Epithelial cell of esophagus (primary cell): ENCODE data around the gene S100A3.

Experiments
- DNase-seq: peaks from one replicate; pipeline ENCODE4 v3.0.0; 2010; ENCODE audit warnings: low read depth
- H3K4me3 ChIP-seq: 2 replicates; pipeline ENCODE4 v1.5.1; 2011; ENCODE audit warnings: mild to moderate bottlenecking, low read length, control low read depth
- TF ChIP-seq, protein P1 (sequence below): IDR thresholded peaks from 2 replicates; pipeline ENCODE4 v1.5.1; 2011; ENCODE audit warnings: low read depth, mild to moderate bottlenecking, low read length, control low read depth, inconsistent platforms; ENCODE audit not compliant: insufficient read depth; ENCODE audit errors: missing control alignments

Gene S100A3

DNA sequence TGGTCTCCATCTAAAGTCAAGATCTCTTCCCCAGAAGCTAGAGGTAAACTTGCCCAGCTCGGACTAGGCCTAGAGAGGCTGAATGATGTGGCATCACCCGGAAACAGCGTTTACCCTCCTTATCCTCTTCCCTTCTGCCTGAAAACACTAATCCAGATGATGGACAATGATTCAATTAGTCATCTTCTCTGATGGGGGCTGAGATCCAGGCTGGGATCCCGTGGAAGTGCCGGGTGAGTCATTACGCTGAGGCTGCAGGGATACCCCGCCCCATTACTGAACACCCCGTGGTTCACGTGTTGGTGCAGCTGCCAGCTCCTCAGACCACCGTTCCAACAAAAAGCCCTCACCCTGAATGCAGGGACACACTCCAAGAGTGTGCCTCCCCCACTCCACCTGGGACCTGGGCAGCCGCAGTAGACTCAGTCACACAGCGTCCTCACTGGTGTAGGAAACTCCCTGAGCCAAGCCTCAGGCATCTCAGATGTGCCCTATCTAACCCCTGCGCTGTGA lies 15.3 kb downstream of the S100A3 start:
- peak; percentile 94 for DNase-seq

DNA sequence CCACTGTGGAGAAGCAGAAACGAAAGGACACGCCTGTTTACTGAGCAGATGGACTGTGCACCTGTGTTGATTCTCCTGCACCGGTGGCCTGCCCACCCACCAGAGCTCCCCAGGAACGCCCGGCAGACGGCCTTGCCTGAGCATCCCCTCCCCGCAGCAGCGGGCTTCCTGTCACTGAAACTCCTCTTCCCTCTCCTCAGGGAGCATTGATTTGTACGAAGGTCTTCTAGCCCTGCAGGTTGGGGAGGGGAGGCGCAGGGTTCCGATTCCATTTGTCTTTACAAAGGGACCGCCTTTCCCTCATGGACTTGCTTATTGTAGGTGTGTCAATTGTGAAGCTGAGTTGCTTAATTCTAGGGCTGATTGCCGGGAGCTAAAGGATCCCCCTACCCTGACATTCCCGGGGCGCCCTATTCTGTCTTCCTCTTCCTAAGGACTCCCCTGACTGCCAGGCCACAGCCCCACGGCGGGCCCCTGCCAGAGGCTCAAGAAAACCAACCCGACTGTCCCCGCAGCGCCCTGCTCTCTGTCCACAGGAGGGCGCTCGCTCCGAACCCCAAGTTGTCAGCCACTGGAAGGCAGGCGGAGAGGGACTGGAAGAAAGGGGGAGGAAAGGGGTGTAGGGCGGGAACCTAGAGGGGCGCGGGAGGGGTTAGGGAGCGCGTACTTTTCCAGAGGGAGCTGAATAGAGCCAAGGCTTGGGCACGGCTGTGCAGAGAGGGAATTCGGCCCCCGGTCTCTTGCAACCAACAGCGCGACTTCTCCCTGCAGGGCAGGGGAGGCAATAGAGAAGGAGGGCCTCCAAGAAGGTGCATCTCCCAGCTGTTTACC lies 16.1 kb downstream of the S100A3 start:
- H3K4me3 ChIP-seq, result peak overlapping the region; percentile 68
- TF ChIP-seq, protein P1, sequence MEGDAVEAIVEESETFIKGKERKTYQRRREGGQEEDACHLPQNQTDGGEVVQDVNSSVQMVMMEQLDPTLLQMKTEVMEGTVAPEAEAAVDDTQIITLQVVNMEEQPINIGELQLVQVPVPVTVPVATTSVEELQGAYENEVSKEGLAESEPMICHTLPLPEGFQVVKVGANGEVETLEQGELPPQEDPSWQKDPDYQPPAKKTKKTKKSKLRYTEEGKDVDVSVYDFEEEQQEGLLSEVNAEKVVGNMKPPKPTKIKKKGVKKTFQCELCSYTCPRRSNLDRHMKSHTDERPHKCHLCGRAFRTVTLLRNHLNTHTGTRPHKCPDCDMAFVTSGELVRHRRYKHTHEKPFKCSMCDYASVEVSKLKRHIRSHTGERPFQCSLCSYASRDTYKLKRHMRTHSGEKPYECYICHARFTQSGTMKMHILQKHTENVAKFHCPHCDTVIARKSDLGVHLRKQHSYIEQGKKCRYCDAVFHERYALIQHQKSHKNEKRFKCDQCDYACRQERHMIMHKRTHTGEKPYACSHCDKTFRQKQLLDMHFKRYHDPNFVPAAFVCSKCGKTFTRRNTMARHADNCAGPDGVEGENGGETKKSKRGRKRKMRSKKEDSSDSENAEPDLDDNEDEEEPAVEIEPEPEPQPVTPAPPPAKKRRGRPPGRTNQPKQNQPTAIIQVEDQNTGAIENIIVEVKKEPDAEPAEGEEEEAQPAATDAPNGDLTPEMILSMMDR, result peak; percentile 87
- DNase-seq, result peak; percentile 86

More for the DNA sequence above, 15.3 kb downstream of the S100A3 start:
- H3K4me3 ChIP-seq, result peak overlapping the region; percentile 68
- TF ChIP-seq, protein P1, result no peak

DNA sequence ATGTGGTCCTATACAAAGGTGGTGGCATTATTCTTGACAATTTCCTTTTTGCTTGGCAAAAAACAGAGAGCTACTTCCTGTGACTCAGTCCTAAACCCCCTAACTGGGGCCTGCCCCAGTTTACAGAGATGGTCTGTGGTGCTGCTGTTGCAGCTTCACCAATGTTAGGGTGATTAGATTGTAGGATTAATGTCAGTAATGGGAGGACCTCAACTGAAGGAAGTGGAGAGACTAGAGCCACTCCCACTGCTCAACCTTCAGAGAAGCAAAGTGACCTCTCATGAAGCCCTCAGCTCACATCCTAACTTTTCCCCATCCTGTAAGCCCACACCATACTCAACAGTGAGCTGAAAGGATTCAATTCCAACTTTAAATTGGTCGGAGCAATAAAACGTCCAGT lies 16.9 kb downstream of the S100A3 start:
- TF ChIP-seq, protein P1, result no peak

GRCh38 chr1:153531638-153532037 lies 17.4 kb downstream of the S100A3 start:
- no peak for DNase-seq
- TF ChIP-seq, protein P1, result no peak
- H3K4me3 ChIP-seq, result no peak overlapping the region

More for the DNA sequence above, 16.9 kb downstream of the S100A3 start:
- H3K4me3 ChIP-seq, result no peak overlapping the region
- DNase-seq, result no peak

DNA sequence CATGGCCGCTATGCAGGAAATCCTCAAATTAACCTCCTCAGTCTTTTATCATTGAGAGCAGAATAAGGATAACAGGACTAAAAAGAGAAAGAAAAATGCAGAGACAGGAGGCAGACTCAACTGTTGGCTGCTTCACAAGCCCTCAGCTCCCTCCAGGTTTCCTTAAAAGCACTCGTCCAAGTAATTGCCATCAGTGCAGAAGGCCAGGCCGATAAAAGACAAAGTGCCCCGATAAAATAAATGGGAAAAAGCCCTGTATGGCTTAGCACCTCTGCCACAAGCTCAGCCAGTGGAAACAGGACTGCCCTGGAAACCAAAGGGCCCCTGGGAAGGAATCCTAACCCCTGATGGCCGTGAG lies 21.4 kb downstream of the S100A3 start:
- TF ChIP-seq, protein P1, result no peak
- no peak overlapping the region for H3K4me3 ChIP-seq
- DNase-seq, result no peak

- TF ChIP-seq, protein P1, result no peak
- H3K4me3 ChIP-seq, result no peak overlapping the region
- peak; percentile 98 for DNase-seq
These were observed 21.9 kb downstream of the S100A3 start for GRCh38 chr1:153527023-153527682.

DNA sequence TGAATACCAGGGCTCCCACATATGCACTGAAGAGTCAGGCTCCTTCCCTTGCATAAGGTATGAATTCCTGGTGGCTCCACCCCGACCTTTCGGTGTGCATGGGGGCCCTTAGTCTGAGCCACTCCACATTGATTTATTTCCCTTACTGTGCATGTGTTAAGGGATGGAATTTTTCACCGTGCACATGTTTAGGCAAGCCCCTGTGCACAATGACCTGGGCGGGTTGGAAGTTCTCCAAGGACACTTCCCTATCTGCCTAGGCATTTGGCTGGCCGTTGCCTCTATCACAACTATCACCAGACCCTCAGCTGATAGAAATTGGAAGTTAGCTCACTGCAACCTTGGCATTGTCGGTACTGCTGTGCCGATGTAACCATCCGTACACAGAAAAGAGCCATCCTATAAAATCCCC lies 22.9 kb downstream of the S100A3 start:
- no peak overlapping the region for H3K4me3 ChIP-seq
- TF ChIP-seq, protein P1, result no peak
- DNase-seq, result peak; percentile 93
